HG02943 (cell line): ENCODE measurements around the gene ZNF225.
"Not testable (repeated sequence)": the region's sequence is repeated elsewhere in the genome, so short reads cannot be mapped to it uniquely, and the experiment has no call there.

ENCODE experiments used
- ATAC-seq: cut with Tn5 transposase; IDR thresholded peaks from one replicate; pipeline ENCODE4 v1.9.1; 2021; ENCODE audit warnings: mild to moderate bottlenecking, low read depth, moderate library complexity; ENCODE audit not compliant: unreplicated experiment

Gene ZNF225

DNA sequence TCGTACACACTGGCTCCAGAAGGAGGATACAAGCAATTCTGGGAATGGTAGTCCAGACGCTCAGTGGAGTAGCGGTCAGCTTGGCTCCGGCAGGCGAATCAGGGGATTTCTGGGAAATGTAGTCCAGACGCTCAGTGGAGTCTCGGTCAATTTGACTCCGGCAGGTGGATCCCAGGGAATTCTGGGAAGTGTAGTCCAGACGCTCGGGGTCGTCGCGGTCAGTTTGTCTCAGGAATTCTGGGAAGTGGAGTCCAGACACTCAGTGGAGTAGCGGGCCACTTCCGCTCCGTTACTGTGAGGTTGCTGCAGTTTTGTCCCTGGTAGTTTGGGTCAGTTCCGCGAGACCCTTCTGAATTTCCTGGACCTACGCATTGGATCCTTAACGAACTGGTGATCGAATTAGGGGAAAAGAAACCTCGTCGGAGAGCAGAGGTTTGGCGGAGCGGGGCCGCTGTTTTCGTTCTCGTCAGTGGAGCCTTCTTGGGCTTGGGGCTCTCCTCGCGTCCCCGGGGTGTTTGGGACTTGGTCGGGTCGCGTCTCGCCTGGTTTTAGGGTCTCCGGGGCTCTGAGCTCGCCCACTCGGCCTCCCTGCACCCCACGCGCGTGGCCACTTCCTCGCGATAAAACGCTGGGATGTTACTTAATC, at the start of gene ZNF225:
TSS of gene ZNF225 (plus strand) at position 262 of the 646 bp plus-strand sequence. CDS start 2,429 bp downstream, outside the sequence.
- peak; percentile 88 for ATAC-seq

DNA sequence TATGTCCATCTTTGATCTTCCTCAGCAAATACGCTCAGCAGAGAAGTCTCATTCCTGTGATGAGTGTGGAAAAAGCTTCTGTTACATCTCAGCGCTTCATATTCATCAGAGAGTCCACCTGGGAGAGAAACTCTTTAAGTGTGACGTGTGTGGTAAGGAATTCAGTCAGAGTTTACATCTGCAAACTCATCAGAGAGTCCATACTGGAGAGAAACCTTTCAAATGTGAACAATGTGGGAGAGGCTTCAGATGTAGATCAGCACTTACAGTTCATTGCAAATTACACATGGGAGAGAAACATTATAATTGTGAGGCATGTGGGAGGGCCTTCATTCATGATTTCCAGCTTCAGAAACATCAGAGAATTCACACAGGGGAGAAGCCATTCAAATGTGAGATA, 46.9 kb upstream of the ZNF225 start:
- ATAC-seq, result no peak

DNA sequence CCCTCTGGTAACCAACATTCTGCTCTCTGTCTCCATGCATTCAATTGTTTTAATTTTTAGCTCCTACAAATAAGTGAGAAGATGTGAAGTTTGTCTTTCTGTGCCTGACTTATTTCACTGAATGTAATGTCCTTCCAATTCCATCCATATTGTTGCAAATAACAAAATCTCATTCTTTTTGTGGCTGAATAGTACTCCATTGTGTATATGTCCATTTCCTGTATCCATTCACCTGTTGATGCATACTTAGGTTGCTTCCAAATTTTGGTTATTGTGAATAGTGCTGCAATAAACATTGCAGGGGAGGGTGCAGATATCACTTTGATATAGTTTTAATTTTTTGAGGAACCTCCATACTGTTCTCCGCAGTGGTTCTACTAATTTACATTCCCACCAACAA, 43.8 kb upstream of the ZNF225 start:
- ATAC-seq, result no peak

DNA sequence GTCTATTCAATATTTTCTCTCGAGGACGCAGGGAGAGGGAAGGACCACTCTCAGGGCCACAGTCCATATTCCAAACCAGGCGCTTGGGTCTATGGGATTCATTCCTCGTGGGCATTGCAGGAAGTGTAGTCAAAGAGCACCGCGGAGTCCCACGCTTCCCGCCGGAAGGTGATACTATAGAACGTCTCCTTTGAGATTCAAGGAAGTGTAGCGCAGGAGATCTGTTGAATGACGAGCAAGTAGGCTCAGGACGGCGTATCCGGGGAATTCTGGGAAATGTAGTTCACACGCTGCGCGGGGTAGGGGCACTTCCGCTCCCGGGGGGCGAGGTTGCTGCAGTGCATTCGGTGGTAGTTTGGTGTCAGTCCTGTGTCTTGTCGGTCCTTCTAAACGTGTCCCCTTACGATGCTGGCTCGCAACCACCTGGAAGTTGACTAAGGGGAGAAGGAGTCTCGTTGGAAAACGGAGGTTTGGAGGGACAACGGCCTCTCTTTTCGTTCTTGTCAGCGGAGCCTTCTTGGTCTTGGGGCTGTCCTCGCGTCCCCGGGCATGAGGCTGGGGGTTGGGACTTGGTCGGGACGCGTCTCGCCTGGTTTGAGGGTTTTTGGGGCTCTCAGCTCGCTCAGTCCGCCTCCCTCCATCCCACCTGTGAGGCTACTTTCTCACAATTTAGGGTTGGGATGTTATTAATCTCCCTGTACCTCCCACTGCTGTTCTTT, 41.2 kb upstream of the ZNF225 start, which contains the start of gene ZNF284:
TSS of gene ZNF284 (plus strand) at position 336 of the 719 bp plus-strand sequence. CDS start 4,231 bp downstream, outside the sequence.
- ATAC-seq, result peak; percentile 88

DNA sequence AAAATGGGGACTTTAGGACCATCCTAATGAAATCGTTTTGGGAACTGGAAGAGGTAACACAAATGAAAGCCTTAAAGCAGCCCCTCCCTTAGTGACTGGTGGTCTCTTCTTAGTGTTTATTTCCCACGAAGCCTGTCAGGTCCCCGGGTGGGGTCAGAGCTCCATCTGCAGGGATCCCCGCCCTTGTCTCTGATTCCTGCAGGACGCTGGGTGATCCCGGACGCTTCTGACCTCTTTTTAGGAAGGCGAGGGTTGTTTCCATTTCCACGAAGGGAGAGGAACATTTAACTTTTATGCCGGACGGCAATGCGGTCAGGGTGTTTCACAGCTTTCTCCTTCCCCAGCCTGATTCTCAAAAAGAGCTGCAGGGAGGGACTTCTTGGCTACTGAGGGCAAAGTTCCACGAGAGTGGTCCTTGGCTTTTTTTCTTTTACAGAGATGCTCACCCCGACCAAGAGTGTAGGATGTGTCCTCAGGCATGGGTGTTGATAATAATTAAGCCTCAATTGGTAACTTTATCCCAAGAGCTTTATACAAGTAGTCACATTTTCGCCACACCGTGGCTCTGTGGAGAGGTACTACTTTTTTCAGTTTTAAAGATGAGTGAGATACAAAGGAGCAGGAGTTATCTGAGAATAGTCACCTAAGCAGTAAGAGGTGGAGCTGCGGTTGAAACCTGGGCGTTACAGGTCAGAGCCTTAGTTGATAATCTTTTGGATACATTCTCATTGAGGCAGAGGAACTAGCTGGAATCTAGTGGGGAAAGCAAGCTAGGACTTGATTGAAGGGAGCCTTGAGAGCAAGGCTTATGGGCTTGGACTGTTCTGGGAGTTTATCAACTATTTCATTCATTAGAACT, 40.4 kb upstream of the ZNF225 start:
- no peak for ATAC-seq

DNA sequence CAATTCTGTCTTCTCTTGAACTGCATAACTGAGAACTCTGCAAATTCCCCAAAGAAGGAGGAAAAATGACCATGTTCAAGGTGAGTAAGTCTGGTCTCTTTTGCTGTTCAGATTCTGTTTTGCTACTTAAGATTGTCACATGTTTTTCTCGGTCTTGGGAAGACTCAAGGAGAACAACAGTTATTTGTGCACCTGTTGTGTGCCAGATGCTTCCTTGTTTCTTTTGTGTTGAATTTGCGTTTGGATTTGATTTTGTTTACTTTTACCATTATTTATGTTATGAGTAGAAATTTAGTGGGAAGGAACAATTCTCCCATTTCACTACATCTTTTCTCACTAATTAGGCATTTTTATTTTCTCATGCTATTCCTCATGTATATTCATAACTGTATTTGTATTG, 36.9 kb upstream of the ZNF225 start:
- no peak for ATAC-seq

DNA sequence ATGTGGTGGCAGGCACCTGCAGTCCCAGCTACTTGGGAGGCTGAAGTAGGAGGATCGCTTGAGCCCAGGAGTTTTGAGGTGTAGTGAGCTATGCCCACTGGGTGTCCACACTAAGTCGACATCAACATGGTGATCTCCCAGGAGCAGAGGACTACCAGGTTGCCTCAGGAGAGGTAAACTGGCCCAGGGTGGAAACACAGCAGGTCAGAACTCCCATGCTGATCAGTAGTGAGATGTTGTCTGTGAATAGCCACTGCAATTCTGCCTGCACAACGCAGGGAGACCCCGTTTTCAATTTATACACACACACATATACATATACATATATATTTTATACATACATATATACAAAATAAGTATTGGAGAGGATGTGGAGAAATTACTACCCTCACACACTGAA, 21.1 kb upstream of the ZNF225 start:
- ATAC-seq, result no peak

DNA sequence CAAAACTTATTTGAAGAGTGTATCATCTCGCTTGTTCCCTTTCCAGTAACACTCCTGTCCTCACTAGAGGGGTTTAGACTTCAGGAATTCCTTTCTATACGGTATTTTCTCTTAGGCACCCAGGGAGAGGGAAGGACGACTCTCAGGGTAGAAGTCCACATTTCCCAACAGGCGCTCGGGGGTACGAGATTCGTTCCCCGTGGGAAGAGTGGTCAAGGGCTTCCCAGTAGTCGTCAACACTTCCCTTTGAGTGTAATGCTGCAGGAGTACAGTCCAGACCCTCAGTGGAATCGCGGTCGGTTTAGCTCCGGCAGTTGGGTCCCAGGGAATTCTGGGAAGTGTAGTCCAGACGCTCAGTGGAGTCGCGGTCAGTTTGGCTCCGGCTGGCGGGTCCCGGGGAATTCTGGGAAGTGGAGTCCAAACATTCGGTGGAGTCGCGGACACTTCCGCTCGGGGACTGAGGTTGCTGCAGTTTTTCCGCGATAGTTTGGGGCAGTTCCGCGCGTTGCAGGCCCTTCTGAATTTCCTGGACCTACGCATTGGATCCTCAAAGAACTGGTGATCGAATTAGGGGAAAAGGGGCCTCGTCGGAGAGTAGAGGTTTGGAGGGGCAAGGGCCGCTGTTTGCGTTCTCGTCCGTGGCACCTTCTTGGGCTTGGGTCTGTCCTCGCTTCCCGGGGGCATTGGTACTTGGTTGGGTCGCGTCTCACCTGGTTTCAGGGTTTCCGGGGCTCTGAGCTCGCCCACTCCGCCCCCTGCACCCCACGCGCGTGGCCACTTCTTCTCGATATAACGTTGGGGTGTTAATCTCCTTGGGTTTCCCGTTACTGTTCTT, 19.1 kb upstream of the ZNF225 start, which contains the start of gene ZNF224:
TSS of gene ZNF224 (plus strand) at position 431 of the 835 bp plus-strand sequence. CDS start 3,513 bp downstream, outside the sequence.
- peak; percentile 86 for ATAC-seq

DNA sequence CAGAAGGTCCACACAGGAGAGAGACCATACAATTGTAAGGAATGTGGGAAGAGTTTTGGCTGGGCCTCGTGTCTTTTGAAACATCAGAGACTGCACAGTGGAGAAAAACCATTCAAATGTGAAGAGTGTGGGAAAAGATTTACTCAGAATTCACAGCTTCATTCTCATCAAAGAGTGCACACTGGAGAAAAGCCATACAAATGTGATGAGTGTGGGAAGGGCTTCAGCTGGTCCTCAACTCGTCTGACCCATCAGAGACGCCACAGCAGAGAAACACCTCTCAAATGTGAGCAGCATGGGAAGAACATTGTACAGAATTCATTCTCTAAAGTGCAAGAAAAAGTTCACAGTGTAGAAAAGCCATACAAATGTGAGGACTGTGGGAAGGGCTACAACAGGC, 5.4 kb upstream of the ZNF225 start:
- no peak for ATAC-seq

DNA sequence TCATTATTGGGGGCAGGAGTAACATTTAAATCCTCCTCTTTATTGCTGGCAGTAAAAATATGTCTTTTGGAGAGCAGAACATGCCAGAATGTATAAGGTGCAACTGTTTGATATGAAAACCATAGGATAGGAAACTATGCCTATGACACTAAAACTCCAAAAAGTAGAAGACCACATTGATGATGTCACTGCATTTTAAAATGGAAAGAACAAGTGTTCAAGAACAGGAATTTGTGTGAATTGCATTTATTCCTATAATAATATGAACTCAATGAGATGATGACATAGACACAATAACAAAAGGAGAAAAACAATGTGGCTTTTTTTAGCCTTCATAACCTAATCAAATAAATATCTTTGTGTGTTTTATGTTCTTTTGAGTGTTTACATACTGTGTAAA, 3.7 kb upstream of the ZNF225 start:
- no peak for ATAC-seq

DNA sequence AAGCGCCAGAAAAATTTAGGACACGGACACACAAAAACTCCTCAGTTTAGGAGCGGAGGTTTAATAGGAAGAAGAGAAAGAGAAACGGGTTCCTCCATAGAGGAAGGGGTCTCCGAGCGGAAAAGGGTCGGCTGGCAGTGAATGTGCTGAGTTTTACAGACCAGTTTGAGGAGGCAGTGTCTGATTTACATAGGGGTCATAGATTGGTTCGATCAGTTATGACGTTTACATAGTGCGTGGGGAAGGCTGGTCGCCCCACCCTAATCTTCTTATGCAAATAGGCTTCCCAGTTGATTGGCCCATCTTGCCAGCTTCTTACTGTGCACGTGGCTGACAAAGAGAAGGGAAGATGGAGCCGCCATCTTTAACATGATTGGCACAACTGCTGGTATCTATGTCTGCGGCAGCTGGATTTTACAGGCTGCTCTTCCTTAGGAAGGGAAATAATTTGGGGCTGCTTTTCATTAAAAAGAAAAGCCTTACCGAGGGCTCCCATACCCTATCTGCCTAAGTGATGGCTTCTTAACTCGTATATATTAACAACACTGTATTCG, 1.2 kb upstream of the ZNF225 start:
- no peak for ATAC-seq

DNA sequence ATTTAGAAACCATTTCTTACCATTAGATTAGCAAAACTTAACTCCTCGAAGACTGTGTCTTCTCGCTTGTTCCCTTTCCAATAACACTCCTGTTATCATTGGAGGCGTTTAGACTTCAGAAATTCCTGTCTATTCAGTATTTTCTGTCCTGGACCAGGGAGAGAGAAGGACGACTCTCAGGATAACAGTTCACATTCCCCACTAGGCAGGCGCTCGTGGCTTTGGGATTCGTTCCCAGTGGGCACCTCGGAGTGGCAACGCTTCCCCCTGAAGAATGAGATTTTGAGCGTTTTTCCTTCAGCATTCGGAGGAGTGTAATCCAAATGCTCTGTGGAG, 429 bp upstream of the ZNF225 start:
- ATAC-seq, result no peak

DNA sequence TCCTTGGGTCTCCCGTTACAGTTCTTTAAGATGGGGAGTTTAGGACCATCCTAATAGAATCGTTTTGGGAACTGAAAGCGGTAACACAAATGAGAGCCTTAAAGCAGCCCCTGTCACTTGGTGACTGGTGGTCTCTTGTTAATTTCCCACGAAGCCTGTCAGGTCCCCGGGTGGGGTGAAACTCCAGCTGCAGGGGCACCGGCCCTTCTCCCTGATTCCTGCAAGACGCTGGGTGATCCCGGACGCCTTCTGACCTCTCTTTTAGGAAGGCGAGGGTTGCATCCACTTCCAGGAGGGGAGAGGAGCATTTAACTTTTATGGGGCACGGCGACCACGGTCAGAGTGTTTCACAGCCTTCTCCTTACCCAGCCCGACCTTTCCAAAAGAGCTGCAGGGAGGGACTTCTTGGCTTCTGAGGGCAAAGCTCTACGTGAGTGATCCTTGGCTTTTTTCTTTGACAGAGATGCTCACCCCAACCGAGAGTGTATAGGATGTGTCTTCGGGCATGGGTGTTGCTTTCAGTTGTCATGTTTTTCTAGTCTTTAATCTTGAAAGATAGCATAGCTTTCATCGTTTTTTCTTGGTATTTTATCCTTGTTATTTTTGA, 688 bp downstream of the ZNF225 start:
- ATAC-seq, result no peak

DNA sequence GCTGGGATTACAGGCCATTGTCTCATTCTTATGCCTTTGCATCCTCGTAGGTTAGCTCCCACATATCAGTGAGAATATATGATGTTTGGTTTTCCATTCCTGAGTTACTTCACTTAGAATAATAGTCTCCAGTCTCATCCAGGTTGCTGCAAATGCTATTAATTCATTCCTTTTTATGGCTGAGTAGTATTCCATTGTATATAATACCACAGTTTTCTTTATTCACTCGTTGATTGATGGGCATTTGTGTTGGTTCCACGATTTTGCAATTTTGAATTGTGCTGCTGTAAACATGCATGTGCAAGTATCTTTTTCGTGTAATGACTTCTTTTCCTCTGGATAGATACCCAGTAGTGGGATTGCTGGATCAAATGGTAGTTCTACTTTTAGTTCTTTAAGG, 8.0 kb downstream of the ZNF225 start:
- not testable (repeated sequence) for ATAC-seq

DNA sequence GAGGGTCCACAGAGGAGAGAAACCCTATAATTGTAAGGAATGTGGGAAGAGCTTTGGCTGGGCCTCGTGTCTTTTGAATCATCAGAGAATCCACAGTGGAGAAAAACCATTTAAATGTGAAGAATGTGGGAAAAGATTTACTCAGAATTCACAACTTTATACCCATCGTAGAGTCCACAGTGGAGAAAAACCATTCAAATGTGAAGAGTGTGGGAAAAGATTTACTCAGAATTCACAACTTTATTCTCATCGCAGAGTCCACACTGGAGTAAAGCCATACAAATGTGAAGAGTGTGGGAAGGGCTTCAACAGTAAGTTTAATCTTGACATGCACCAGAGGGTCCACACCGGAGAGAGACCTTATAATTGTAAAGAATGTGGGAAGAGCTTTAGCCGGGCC, 18.8 kb downstream of the ZNF225 start:
- ATAC-seq, result no peak

DNA sequence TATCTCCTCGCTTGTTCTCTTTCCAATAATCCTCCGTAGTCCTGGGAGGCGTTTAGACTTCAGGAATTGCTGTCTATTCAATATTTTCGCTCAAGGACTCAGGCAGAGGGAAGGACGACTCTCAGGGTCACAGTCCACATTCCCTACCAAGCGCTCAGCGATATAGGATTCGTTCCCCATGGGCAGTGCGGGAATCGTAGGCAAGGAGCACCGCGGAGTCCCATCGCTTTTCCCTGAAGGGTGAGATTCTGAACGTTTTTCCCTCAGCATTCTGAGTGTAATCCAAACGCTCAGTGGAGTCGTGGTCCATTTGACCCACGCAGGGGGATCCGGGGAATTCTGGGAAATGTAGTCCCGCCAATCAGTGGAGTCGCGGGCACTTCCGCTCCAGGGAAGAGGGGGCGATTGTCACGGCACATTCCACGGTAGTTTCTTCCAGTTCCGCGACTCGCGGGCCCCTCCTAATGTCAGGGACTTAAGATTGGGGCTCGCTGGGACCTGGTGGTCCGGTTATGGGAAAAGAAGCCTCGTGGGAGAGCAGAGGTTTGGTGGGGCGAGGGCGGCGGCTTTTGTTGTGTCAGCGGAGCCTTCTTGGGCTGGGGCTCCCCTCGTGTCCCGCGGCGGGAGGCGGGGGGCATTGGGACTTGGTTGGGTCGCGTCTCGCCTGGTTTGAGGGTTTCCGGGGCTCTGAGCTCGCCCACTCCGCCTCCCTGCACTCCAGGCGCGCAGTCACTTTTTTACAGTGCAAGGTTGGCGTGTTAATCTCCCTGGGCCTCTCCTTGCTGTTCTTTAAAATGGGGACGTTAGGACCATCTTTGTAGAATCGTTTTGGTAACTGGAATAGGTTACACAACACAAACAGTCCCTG, 28.2 kb downstream of the ZNF225 start, which contains the start of gene ZNF234:
TSS of gene ZNF234 (plus strand) at position 364 of the 868 bp plus-strand sequence. CDS start 3,079 bp downstream, outside the sequence.
- ATAC-seq, result no peak

DNA sequence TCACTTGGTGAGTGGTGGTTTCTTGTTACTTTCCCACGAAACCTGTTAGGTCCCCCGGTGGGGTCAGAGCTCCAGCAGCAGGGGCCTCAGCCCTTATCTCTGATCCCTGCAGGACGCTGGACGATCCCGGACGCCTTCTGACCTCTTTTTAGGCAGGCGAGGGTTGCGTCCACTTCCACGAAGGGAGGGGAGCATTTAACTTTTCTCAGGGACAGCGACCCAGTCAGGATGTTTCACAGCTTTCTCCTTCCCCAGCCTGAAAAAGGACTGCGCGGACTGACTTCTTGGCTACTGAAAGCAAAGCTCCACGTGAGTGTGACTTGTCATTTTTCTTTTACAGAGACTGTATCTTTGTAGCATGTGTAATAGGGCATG, 28.8 kb downstream of the ZNF225 start:
- no peak for ATAC-seq

DNA sequence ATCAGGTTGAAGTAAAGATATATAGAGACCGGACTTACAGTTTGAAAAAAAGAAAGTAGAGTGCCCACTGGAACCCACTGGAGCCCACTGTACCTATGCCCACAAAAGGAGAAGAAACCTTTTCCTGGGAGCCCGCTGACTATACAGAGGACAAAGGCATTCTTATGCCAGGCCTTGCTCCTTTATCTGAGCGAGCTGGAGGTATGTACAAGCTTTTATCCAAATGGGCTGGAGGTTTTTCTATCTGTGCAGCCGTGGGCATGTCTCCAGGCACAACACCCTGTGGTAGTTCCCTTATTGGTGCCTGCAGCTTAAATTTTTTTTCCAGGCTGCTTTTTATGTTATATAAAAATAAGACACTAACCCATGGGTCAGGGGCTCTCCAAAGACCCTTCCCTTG, 36.6 kb downstream of the ZNF225 start:
- no peak for ATAC-seq

DNA sequence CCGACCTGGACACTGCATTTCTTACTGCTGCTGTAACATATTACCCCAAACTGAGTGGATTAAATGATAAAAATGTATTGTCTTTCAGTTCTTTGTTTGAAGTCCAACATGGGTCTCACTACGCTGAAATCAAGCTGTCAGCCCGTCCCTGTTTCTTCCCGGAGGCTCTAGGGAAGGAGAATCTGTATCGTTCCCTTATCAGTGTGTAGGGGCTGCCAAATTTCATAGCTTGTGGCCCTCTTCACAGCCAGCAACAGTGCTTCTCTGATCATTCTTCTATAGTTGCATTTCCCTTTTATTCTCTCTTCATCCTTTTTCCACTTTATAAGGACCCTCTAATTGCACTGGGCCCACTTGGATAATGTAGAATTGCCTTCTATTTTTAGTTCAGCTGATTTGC, 38.3 kb downstream of the ZNF225 start:
- no peak for ATAC-seq
